ENCODE results near the gene TSPAN5.
A peak's percentile ranks its signal among the peaks of the same experiment; 100 is the strongest.

The TSPAN5 gene

GRCh38 chr4:98673288-98673644 lies 14.9 kb upstream of the TSPAN5 start:
- no peak for DNase-seq (ENCODE audit: low spot score)

- no peak for DNase-seq (ENCODE audit: low spot score)
Observed at GRCh38 chr4:98672583-98673287, 14.3 kb upstream of the TSPAN5 start.

- no peak for DNase-seq (ENCODE audit: low spot score)
Observed at GRCh38 chr4:98671131-98671530, 12.7 kb upstream of the TSPAN5 start.

- no peak for DNase-seq (ENCODE audit: low spot score)
Observed at GRCh38 chr4:98670186-98670585, 11.8 kb upstream of the TSPAN5 start.

- DNase-seq (ENCODE audit: low spot score): no peak
Observed at GRCh38 chr4:98669577-98669976, 11.2 kb upstream of the TSPAN5 start.

GRCh38 chr4:98664959-98665358 lies 6.5 kb upstream of the TSPAN5 start:
- DNase-seq (ENCODE audit: low spot score): no peak

- no peak for DNase-seq (ENCODE audit: low spot score)
Observed at GRCh38 chr4:98663226-98664006, 5.0 kb upstream of the TSPAN5 start.

- DNase-seq (ENCODE audit: low spot score): no peak
Observed at GRCh38 chr4:98662626-98663225, 4.3 kb upstream of the TSPAN5 start.

GRCh38 chr4:98662055-98662453 lies 3.6 kb upstream of the TSPAN5 start:
- DNase-seq (ENCODE audit: low spot score): no peak

GRCh38 chr4:98661371-98662054 lies 3.1 kb upstream of the TSPAN5 start:
- DNase-seq (ENCODE audit: low spot score): no peak

- peak; percentile 30 for DNase-seq (ENCODE audit: low spot score)
Observed at GRCh38 chr4:98659741-98660462, 1.5 kb upstream of the TSPAN5 start.

- DNase-seq (ENCODE audit: low spot score): peak; percentile 41
Observed at GRCh38 chr4:98659106-98659592, 738 bp upstream of the TSPAN5 start.

GRCh38 chr4:98657531-98658286 lies 702 bp downstream of the TSPAN5 start:
- DNase-seq (ENCODE audit: low spot score): peak; percentile 79

- no peak for DNase-seq (ENCODE audit: low spot score)
Observed at GRCh38 chr4:98656886-98657285, 1.5 kb downstream of the TSPAN5 start.

- DNase-seq (ENCODE audit: low spot score): no peak
Observed at GRCh38 chr4:98656443-98656842, 2.0 kb downstream of the TSPAN5 start.

GRCh38 chr4:98653890-98654867 lies 4.2 kb downstream of the TSPAN5 start:
- peak; percentile 45 for DNase-seq (ENCODE audit: low spot score)

- no peak for DNase-seq (ENCODE audit: low spot score)
Observed at GRCh38 chr4:98652996-98653395, 5.4 kb downstream of the TSPAN5 start.

- DNase-seq (ENCODE audit: low spot score): no peak
Observed at GRCh38 chr4:98648602-98649001, 9.8 kb downstream of the TSPAN5 start.

- no peak for DNase-seq (ENCODE audit: low spot score)
Observed at GRCh38 chr4:98646422-98646821, 12.0 kb downstream of the TSPAN5 start.

GRCh38 chr4:98645527-98645926 lies 12.9 kb downstream of the TSPAN5 start:
- DNase-seq (ENCODE audit: low spot score): no peak

All from AG08396 (cell line).